GM15510 (cell line): ENCODE data around the gene ENDOD1.
"Not testable (repeated sequence)": the region's sequence is repeated elsewhere in the genome, so short reads cannot be mapped to it uniquely, and the experiment has no call there.

ENCODE experiments used
- POLR2A ChIP-seq: IDR thresholded peaks from 3 replicates; pipeline ENCODE4 v1.6.1; 2011; ENCODE audit warnings: borderline replicate concordance; ENCODE audit not compliant: insufficient read length; ENCODE audit errors: extremely low read depth

ENDOD1 gene, protein sequence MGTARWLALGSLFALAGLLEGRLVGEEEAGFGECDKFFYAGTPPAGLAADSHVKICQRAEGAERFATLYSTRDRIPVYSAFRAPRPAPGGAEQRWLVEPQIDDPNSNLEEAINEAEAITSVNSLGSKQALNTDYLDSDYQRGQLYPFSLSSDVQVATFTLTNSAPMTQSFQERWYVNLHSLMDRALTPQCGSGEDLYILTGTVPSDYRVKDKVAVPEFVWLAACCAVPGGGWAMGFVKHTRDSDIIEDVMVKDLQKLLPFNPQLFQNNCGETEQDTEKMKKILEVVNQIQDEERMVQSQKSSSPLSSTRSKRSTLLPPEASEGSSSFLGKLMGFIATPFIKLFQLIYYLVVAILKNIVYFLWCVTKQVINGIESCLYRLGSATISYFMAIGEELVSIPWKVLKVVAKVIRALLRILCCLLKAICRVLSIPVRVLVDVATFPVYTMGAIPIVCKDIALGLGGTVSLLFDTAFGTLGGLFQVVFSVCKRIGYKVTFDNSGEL

DNA sequence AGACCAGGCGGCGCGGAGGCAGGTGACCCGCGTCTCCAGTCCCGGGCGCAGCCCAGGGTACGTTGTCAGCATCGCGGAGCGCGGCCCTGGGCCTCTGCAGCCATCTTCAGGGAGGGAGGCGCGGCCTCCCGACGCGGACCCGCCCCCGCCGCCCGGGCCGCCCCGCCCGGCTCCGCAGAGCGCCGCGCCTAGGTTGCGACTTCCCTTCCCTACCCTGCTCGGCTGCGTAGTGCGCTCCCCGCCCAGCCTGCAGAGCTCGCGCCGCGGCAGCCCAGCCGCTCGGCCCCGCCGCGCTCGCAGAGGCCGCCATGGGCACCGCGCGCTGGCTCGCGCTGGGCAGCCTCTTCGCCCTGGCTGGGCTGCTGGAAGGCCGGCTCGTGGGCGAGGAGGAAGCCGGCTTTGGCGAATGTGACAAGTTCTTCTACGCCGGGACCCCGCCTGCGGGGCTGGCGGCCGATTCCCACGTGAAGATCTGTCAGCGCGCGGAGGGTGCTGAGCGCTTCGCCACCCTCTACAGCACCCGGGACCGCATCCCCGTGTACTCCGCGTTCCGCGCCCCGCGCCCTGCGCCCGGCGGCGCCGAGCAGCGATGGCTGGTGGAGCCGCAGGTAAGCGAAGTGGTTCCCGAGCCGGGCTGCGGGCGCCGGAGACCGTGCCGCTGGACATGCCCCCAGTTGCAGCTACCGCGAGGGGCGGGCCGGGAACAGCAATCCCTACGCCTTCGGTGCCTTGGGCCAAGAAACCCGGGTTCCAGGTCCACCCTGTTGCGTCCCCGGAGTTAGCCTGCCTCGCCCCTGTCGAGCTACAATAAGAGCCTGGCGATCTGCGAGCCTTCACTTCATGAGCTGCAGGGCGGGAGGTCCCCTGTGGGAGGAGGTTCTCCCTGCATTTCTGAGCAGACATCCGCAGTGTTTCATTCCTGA is at the start of gene ENDOD1:
TSS of gene ENDOD1 (plus strand) at position 227 of the 923 bp plus-strand sequence. CDS start at position 309, 82 bp downstream.
- TF ChIP-seq POLR2A: peak; percentile 92

DNA sequence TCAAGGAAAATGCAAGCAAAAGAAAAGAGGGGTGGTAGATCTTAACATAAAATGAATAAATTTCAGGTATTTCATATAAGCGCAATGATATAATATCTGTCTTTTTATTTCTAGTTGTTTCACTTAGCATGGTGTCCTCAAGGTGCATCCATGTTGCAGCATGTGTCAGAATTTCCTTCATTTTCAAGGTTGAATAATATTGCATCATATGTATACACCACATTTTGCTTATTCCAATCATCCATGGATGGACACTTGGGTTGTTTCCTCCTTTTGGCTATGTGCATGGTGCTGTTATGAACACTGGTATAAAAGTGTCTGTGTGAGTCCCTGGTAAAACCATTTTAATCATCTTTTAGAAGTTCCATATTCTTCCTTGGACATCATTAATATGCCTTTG is 47.4 kb upstream of the ENDOD1 start:
- no peak for TF ChIP-seq POLR2A

DNA sequence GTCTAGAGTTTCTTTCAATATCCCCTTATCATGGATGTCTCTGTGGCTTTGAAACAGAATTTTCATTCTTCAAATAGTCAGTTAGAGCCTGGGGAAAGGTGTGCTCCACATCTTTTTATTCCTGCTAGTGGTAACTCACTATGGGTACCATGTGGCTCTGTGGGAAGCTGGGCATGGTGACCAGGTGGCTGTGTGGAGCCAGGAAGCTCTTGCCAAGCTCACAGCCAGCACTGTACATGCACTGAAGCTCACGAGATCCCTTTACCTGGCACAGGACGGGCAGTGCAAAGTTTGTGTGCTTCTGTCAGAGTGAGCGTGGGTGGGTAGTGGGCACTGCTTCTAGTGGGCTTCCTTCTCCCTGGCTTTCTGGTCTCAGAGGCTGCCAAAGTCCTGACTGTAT is 46.7 kb upstream of the ENDOD1 start:
- no peak for TF ChIP-seq POLR2A

DNA sequence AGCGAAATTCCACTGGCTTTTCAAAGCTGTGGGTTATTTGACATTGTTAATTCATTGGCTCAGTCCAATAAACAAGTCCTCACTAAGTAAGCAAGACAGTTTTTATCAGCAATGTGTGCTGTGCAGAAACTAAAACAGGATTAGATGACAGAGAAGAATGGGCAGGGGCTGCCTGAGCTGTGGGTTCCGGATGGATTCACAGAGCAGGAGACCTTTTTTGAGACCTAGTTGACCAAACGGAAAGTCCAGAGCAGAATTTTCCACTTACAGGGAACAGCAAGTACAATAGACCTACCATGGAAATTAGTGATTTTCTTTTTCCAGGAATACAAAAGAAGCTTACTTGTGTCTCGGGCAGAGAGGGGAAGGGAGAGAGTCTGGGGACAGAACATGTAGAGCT is 45.6 kb upstream of the ENDOD1 start:
- TF ChIP-seq POLR2A: no peak

DNA sequence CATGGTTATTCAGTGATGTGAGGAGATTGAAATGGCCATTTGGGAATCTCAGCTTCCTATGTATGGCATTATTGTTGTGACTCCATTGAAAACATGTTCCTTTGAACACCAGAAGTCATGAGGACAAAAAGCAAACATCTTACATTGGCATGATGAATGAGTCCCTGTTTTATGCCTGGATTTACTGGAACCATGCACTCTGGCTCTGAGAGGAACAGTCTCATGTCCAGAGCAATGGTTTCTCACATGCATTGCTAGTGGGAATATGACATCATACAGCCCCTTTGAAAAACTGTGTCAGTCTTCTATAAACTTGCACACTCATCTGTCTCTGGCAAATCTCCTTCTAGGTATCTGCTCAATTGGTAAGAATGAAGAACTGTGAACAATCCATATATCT is 43.8 kb upstream of the ENDOD1 start:
- TF ChIP-seq POLR2A: no peak

DNA sequence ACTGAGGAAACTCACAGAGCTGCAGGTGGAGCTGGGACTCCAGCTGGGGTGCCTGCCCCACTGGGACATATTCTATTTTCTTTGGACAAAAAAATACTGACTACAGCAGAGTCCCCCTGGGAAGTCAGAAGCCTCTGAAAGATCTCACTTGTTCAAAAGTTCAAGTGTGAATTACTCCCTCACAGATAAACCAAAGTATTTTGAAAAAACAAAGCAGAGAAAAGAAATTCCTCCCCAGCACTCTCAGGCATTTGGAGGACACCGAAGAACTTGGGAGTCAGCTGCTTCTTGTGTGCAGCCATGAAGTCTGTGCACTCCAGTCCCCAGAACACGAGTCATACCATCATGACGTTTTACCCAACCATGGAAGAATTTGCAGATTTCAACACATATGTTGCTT is 40.5 kb upstream of the ENDOD1 start, which contains the start of gene KDM4F:
TSS of gene KDM4F (plus strand) at position 301 of the 400 bp plus-strand sequence.
- not testable (repeated sequence) for TF ChIP-seq POLR2A

DNA sequence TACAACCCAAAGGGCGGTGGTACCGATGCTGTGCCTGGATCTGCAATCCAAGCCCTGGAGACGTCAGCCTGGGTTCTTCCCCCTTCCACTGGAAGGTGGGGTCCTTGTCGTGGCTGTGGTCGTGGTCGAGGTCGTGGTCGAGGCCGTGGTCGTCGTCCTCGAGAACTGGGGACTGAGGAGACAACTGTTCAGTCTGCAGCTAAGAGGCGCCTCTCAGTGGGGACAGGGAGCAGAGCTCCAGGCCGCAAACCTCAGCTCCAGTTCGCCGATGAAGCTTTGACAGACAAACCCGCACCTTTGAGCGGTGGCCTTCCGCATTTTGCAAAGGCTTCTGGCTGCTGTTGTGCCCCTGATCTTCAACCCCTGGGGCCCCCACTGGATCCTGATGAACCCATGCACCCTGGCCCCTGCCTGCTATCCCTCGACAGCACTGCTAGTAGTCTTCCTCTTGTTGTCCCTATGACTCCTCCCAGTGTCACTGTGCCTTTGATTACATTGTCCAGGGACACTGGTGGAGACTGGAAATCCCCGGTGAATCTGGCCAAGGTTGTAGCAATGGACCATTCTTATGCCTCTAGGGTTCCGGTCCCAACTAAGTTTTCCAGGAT is 38.9 kb upstream of the ENDOD1 start:
- no peak for TF ChIP-seq POLR2A

DNA sequence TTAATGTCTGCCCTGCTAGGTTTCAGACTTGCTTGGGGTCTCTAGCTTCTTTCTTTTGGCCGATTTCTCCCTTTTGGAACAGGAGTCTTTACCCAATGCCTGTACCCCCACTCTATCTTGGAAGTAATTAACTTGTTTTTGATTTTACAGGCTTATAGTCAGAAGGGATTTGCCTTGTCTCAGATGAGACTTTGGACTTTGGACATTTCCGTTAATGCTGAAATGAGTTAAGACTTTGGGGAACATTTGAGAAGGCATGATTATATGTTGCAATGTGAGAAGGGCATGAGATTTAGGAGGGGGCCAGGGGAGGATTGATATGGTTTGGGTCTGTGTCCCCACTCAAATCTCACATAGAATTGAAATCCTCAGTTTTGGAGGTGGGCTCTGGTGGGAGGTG is 35.3 kb upstream of the ENDOD1 start:
- no peak for TF ChIP-seq POLR2A

DNA sequence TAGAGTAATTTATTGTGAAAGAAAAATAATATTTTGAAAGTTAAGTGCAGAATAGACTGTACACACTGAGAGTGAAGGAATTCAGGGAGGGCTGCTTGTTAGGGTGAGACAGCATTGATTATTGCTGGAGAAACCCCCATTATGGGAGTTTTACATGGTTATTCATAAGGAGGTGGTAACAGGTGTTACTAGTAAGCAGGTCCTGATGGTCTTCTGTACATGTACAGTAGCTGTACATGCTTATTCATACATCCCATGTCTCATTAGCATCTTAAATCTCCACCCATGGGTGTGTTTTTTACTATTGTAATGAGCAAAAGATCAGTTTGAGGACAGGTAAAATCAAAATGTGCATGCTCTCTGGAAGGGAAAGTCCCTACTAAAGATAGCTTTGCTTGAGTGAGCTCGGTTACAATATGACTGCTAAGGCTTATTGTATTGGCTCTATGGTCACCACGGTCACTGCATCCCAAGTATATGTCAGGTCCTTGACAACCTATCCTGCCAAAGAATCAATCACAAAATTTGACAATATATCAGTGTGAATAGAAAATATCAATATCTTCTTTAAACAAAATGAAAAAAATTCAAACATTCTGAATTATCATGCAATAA is 34.3 kb upstream of the ENDOD1 start:
- TF ChIP-seq POLR2A: no peak

DNA sequence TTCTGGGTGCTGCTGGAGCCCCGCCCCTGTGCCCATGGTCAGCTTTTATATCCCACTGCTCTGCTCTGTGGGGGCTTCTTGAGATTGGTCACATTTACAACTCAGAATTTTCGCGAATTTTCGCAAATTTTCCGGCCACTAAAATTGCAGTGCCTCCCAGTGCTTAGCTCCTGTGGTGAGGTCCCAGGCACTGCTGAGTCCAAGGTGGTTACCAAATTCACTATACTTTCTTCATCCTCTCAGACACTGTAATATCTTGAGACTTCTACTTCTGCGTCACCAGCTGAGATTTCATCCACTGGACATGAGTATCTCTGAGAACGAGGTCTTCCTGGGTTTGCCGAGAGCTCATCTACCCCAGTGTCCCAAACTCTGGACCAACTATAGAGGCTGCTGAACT is 31.7 kb upstream of the ENDOD1 start:
- no peak for TF ChIP-seq POLR2A

DNA sequence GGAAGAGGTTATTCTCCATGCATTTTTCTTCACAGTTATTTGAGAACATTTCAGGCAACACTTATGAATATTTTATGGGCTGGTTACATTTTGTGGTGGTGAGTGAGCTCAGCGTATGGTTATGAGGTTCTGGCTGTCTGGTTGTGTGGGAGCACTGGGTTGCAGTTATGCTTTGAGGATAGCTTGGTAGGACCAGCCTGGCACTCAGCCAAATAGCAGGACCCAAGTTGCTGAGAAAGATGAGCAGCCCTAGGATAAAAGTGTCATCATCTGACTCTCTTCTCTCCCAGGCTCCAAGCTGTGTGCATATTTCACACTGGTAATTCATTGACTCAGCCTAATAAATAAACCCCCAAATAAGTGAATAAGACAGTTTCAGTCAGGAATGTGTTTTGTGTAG is 31.0 kb upstream of the ENDOD1 start:
- no peak for TF ChIP-seq POLR2A

DNA sequence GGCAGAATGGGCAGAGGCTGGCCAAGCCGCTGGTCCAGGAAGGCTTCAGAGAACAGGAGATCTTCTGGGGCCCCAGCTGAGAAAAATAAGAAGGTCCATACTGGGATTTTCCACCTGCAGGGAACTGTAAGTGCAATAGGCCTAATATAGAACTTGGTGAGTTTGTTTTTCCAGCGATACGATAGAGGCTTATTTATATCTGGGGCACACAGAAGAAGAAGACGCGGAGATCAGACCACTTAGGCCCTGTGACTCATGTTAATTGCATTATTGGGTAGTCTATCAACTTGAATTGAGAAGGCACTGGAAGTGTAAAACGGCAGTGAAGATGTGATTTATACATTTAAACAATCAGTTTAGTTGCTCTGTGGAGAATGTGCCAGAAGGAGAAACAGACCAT is 30.6 kb upstream of the ENDOD1 start:
- TF ChIP-seq POLR2A: no peak

DNA sequence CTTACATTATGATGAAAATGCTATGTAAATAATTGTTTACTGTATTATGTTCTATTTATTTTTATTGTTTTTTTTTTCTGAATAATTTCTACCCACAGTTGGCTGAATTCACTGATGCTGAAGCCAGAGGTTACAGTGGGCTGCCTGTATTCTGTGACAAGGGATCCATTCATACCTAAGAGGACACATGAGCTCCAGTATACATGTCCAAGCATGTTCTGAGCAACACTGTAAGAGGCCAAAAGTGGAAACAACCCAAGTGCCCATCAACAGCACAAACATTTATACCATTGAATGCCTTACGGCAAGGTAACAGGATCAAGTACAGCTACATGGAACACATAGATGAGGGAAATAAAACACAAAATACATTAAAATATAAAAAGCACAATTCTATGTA is 24.3 kb upstream of the ENDOD1 start:
- TF ChIP-seq POLR2A: no peak

DNA sequence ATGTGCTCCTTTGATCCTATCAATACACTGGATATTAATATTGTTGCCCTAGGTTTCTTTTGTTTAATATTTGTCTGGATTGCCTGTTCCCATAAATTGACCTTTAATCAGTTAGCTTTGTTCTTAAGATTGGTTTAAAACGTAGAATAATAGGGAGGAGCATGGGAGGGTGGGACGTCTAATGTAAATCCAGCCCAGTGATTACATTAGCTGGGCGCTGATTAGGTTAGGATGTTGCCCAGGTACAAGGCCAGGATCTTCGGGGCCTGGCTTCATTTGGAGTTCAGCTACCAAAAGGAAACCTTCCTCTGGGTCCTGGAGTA is 23.0 kb upstream of the ENDOD1 start, which contains the start of gene SRSF8:
TSS of gene SRSF8 (plus strand) at position 204 of the 323 bp plus-strand sequence. CDS start 308 bp downstream, outside the sequence.
- TF ChIP-seq POLR2A: no peak
